GM21390 (cell line): ENCODE data around the gene RNU1-4.
"Not testable (repeated sequence)": the region's sequence is repeated elsewhere in the genome, so short reads cannot be mapped to it uniquely, and the experiment has no call there.

ENCODE experiments used
- ATAC-seq: cut with Tn5 transposase; IDR thresholded peaks from one replicate; pipeline ENCODE4 v1.9.1; 2021; ENCODE audit not compliant: unreplicated experiment

The RNU1-4 gene

DNA sequence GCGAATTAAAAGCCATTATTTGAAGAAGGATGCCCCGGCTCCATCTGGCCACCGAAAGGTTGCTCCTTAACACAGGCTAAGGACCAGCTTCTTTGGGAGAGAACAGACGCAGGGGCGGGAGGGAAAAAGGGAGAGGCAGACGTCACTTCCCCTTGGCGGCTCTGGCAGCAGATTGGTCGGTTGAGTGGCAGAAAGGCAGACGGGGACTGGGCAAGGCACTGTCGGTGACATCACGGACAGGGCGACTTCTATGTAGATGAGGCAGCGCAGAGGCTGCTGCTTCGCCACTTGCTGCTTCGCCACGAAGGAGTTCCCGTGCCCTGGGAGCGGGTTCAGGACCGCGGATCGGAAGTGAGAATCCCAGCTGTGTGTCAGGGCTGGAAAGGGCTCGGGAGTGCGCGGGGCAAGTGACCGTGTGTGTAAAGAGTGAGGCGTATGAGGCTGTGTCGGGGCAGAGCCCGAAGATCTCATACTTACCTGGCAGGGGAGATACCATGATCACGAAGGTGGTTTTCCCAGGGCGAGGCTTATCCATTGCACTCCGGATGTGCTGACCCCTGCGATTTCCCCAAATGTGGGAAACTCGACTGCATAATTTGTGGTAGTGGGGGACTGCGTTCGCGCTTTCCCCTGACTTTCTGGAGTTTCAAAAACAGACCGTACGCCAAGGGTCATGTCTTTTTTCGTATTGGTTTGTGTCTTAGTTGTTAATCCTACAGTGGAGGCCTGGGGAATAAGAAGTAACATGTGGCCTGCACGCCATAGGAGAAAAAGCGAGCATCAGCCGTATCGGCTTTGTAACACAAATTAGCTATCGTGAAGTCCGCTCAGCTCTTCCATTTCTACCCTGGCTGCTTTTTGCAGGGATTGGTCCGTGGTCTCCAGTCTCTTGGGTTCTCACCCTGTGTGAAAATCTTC, at the start of gene RNU1-4:
Gene RNU1-4 (plus strand): TSS at position 470 of the 918 bp plus-strand sequence.
- peak; percentile 99 for ATAC-seq

DNA sequence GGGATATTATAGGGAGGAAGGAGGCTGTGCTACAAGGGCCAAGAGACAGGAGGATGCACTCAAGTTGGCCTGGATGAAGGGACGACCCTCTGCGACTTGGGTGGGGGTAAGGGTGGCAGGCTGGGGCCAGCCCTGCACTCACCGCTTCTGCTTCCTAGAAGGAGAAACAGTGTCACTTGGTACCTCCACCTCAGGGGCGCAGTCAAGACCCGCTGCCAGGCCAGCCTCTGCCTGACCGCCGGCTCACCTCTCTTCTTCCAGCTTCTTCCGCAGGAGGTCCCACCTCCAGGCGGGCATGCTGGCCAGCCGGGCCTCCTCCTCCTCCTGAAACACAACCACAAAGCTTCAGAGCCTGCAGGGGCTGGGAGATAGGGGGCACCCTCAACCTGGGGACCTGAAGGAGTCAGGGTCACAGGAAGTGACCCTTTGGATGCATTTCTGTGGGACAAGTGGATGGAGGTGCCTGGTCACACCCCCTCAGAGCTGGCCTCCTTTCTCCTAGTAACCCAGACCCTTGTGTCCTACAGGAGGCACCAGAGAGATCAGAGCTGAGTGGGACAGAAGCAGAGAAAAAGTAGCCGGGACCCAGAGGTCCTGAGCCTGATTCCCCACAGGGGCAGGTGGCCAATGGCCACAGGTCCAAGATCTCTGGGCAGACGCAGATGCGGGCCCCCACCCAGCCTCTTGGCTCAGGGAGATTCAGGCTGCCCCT, 49.2 kb upstream of the RNU1-4 start:
- ATAC-seq, result not testable (repeated sequence)

DNA sequence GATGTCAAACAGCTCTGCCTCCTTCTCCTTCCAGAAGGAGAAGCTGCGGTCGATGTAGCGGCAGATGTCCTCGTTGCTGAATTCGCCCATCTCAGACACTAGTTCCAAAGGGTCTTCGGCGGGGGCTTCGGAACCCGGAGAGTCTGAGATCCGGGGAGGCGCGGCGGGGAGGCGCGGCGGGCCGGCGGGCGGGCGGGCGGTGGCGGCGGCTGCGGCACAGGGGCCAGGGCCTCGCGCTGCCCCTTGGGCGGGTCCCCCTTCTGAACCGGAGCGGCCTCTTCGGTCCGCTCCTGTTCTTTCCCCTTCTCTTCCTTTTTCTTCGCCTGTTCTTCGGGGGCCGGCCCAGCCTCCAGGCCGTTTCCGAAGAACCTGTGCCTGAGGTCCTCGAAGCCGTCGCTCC, 48.0 kb upstream of the RNU1-4 start:
- not testable (repeated sequence) for ATAC-seq

DNA sequence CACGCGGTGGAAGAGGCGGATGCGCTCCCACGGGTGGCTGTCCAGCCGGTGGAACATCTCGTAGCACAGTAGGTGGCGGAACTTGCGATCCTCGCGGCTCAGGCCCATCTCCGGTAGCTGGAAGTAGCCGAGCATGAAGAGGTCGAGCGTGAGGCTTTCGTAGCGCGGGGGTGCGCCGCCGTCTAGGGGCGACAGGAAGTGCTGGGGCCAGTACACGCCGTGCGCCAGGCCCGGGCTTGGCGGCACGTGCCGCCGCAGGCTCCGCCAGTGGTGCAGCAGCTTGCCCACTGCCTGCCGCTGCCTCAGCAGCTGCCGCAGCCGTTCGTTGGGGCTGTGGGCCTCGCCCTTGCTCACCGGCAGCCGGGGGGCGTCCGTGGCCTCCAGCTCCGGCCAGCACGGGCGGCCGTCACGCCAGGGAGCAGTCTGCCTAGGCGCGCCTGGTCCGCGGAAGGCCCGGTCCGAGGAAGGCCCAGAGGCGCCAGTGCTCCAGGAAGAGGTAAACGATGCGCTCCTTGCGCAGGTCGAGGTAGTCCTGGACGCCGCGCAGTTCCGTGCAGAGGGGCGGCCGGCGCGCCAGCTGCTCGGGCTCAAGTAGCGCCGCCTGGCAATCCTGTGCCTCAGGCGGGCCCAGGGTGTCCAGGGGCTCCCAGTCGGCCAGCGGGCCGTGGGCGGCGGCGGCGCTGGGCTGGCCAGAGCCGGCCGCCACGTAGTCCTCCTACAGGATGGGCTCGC, 47.4 kb upstream of the RNU1-4 start:
- not testable (repeated sequence) for ATAC-seq

DNA sequence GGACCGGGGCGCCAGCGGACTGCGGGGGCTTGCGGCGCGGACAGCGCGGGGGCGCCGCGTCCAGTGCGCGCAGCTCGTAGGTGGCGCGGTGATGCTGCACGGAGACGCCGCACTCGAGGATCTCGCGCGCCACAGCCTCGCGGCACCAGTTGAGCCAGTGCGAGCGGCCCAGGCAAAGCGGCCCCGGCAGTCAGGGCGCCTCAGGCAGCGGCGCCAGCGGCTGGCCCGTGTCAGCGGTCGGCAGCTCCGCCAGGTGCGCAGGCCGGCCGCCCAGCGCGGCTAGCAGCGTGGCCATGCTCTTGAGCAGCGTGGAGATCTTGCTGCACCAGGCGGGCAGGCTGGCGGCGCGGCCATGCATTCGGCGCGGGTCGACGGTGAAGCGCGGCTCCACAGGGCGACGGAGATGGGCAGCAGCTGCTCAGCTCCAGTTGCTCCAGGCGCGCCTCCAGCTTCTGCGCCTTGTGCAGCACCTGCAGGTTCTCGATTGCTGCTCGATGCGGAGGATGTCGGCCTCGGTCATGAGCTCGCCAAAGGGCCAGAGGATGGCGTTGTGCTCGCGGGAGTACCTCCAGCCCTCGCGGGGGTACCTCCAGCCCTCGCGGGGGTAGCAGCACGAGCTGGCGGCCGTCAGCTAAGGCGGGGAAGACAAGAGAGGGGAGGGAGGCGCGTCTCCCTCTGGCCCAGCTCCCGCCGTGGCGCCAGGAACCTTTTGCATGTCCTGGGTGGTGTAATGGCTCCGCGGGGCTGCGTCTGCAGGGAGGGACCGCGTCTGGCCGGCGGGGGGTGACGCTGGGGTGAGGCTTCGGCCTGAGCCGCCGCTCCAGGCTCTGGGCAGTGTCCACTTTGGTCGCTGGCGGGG, 46.6 kb upstream of the RNU1-4 start:
- not testable (repeated sequence) for ATAC-seq

DNA sequence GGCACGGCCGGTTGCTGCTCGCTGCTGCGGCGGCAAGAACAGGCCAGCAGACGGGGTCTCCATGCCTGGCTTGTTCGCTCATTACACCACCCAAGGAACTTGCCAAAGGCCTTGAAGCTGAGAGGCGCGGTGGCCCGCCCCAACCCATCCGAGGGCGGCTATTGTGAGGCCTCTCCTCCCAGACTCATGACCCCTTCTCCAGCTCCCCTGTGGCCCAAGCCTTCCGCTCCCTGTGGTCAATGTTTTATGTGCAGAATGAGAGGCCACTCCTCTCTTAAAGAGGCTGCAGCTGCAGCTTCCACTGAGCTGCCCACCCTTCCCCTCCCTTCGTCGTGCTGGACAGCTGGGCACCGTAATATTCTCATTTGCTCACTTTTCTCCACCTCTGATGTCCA, 46.0 kb upstream of the RNU1-4 start:
- not testable (repeated sequence) for ATAC-seq

DNA sequence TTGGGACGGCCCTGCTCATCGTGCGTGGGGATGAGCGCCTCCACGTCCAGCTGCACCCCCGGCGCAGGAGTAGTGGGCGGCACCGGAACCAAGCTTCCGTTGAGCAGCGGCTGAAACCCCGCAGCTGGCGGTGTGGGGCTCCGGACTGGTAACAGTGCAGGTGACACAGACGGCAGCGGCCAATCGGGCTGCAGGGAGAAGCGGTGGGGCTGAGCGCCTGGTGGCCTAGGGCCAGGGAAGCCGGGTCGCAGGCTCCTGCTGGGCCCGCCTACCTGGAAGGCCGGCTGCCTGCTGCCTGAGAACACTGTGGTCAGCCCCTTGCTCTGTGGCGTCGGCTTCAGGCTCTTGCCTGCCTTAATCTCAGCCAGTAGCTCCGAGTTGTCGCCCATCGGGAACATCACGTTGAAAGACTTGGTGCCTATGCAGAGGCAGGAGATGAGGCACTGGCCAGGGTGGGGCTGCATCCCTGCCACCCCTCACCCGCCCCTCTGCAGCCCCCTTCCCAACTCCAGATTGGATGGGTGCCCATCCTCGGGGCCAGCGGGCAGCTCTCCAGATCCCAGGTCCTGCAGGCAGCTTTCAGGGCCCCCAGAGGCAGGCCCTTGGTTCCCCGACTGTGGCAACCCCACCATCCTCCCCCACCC, 43.7 kb upstream of the RNU1-4 start:
- not testable (repeated sequence) for ATAC-seq

DNA sequence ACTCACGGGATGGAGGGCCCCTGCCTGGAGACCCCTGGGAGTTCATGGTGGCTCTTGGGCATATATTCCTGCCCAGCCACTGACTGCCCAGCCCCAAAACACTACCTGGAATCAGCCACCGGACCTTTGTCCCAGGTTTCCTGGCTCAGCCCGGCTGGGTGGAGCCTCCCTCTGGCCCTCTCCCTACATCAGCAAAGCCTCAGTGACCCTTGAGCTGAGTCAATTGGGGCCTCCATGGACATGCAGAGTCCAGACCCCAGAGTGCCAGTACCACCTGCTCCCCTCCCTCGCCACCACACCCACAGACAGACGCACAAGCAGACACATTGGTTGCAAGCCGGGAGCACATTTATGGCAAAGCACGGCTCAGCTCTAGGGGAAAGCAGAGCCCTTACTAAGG, 43.2 kb upstream of the RNU1-4 start:
- ATAC-seq, result not testable (repeated sequence)

DNA sequence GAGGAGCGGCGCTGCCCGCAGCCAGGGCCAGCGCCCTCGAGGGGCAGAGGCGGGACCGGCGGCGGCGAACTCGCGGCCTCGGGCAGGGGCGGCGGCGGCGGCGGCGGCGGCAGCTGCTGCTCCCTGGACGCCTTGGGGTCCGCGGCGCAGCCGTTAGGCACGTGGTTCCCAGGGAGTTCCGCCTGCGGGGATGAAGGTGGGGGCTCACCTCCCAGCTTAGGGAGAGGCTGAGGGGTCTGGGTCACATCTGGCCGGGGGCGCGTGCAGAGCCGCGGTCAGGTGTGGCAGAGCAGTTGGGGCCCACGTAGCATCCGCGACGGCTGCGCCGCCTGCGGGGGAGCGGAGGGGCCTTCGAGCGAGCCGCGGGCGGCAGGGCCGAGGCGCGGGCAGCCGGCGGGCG, 40.9 kb upstream of the RNU1-4 start:
- ATAC-seq, result not testable (repeated sequence)

DNA sequence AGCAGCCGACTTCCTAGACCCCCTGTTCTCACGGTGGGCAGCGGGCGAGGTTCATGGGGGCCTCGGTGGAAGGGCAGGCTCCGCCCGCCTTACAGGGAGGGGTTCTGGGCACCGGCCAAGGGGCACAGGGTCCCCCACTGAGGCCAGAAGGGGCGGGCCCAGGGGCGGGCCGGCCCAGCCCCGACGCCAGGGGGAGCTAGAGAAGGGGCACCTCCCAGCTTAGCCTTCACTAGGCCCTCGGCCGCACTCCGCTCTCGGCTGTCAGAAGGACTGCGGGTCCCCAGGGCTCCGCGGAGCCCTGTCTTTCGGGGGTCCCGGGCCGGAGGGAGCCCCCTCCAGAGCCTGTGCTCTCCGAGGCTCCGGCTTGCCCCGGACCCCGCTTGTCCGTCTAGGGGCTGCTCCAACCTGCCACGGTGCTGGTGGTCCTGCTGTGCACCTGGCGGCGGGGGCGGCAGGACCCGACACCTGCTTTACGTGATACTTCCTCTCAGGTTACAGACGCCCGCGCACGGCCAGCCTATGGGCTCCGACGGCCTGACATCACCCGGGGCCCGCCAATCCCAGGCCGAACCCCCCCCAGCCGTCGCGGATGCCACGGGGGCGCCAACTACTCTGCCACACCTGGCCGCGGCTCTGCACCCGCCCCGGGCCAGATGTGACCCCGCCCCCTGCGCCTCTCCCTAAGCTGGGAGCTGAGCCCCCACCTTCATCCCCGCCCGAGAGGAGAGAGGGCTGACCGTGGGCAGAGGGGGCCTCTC, 40.0 kb upstream of the RNU1-4 start:
- not testable (repeated sequence) for ATAC-seq

DNA sequence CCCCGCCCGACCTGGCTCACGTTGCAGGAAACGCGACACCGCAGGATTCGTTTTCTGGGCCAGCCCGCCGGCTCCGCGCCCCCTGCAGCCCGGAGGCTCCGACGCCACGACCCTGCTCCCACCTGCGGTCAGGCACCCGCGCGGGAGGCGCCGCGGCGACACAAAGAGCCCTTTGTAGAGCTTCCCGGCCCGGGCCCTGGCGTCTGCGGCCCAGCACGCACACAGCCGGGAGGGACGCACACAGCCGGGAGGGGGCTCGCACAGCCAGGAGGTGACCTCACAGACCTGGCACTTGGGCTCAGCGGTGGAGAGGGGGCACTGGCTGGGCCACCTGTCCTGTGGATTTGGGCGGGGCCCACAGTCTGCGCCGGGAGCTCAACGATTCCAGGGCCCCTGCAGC, 39.1 kb upstream of the RNU1-4 start:
- not testable (repeated sequence) for ATAC-seq

DNA sequence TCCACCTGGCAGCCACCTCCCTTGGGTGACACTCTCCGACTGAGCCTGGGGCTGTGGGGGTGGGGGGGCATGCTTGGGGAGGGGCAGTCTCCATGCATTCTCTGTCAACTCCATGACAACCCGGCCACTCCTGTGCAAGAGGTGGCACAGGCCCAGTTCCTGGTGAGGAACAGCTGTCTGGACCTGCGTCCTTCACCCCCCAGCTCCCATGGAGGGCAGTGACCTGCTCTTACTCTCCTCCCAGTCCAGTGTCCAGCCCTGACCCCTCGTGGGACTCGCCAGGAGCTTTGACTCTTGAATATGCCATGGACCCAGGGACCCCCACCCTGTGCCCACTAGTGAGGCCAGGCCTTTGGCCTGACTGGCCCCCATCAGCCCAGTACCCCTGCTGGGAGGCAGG, 38.0 kb upstream of the RNU1-4 start:
- ATAC-seq, result not testable (repeated sequence)

DNA sequence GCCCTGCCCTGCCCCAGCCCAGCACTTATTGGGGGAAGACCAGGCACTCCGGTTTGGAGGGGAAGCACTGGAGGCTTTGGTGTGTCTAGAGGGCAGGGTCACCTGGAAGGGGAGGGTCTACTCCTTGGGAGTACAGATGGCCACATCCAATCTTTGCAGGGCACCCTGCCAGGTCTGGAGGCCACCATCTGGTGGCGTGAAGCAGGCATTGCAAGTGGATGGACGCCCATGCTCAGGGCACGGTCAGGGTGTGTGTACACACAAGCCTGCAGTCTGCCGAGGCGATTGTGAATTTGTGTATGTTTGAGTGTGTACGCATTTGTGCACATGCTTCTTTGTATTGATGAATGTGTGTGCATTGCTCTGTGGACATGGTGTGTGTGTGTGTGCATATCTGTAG, 37.2 kb upstream of the RNU1-4 start:
- ATAC-seq, result not testable (repeated sequence)

DNA sequence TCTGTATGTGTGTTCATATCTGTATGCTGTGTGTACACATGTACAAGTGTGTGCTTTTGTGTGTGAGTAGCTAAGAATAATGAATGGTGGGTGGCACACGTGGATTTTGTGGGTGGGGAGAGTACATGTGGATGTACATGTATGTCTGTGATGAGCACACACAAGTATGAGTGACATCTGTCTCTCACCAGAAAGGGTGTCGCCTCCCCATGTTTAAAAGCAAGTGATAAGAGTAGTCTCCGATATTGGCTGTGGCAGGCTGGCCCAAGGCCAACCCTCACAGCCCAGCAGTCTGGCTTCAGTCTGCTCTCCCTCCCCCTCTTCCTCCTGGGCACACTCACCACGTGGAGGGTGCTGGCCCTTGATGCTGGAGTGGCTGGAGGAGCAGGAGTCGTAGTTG, 36.7 kb upstream of the RNU1-4 start:
- ATAC-seq, result not testable (repeated sequence)

DNA sequence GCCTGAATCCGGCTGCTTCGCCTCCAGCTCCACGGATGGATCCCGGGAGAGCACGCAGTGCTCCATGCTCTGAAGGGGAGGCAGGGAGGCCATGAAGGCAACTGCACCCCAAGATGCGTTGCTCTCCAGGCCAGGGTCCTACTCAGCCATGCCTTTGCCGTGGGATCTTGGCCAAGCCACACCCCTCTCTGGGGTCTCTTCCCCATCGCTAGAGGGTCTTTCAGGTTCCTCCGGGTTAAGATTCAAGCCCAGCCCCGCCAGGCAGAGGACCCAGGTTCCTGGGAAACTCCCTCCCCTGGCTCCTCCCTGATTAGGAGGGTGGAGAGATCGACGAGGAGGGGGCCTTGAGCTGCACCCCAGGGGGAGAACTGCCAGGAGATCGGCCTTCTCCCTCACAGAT, 36.2 kb upstream of the RNU1-4 start:
- not testable (repeated sequence) for ATAC-seq

DNA sequence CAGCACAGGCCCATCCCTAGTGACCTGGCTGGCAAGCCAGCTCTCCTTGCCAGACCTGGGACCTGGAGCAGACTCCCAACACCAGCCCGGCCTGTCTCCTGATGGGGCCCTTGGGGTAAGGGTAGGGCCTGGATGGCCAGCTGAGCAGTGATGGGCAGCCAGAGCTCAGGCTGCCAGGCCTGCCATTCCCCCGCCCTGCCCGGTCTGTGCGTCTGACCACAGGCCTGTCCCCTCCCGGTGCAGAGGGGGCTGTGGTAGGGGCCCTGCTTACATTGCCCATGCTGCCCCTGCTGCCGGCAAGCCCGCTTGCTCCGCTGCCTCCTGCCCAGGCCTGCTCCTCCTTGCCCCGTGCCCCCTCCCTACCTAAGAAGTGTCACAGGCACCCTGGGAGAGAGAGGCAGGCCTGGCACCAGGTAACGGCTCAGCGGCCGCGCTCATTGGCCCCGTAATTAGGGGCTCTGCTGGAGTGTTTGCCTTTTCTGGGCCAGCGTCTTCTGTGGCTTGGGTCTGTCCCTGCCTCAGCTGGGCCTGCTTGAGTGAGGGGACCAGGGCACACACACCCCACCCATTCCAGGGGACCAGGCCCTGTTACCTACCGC, 35.7 kb upstream of the RNU1-4 start:
- not testable (repeated sequence) for ATAC-seq

DNA sequence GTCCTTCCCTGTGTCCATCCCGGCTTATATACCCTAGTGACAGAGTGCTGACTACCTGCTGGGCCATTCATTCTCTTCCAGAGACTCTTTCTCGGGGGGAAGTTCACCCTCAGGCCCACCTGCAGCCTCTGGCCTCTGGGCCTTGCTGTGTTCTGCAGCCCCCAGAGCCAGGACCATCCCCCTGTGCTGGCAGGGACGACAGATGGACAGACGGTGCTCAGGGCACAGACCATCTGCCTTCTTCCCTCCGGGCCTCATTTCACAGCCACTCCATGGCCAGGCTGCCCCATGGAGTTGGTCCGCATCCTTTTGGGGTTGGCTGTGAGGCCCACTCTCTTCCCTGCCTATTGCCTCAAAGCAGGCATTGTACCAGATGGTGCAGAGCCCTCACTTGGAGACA, 34.0 kb upstream of the RNU1-4 start:
- not testable (repeated sequence) for ATAC-seq
